H4 (cell line): ENCODE measurements around the gene GALNT17. TPM values are rescaled to one million over a fixed set of nuclear protein-coding genes. Genes with fewer than 3 reads are reported as not detected.
"Not testable (repeated sequence)": the region's sequence is repeated elsewhere in the genome, so short reads cannot be mapped to it uniquely, and the experiment has no call there.

Source experiments
- DNase-seq: peaks from one replicate; pipeline ENCODE4 v3.0.0-alpha.2; 2015; ENCODE audit warnings: low spot score
- total RNA-seq: library from RNA; depleted of rRNA; stranded (reverse); fragments of >200 nt; shearing (Covaris generic); gene quantifications from 2 replicates; pipeline ENCODE4 v1.2.3, GENCODE V29; 2014

GALNT17 gene
- total RNA-seq, 1 experiment from 2014 or later, result 0.70 TPM

- DNase-seq, result no peak
These were observed 33.8 kb downstream of the GALNT17 start for GRCh38 chr7:71165708-71166107.

- no peak for DNase-seq
These were observed 39.5 kb downstream of the GALNT17 start for GRCh38 chr7:71171476-71171875.

- DNase-seq, result no peak
These were observed 42.0 kb downstream of the GALNT17 start for GRCh38 chr7:71173955-71174354.

DNA sequence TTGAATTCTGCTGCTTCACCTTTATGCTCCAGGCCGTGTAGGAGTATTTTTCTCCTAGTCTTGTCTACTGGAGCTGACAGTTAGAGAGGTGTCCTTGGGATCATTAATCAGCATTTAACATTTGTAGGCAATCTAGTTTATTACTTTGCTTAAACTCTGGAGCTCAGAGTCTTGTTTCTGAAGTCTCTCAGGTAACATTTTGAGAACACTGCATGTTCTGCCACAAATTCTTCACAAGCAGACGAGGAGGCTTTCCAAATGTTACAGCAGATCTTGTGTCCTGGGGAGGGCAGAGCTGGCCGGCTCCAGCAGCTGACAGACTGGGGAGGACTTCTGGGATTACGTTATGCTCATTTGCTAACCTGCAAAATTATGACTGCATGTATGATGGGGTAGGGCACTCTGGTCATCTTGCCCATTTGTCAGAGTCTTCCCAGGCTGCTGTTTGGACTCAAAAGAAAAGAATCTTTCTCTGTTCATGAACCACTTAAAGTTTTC is 50.5 kb downstream of the GALNT17 start:
- no peak for DNase-seq

DNA sequence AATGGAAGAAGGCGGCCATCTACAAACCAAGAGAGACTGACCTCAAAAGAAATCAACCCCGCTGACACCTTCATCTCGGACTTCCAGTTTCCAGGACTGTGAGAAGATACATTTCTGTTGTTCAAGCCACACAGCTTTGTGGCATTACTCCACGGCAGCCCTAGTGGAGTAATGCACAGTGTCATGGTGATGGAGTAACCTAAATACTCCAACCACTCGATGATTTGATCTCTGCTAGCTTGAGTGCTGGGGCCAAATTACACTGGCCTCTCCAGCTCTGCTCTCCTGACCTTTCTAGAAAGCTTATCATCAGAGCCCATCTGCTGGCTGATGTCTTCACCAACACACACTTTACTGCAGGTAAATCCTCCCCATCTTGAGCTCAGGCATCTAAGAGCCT is 52.2 kb downstream of the GALNT17 start:
- no peak for DNase-seq

- no peak for DNase-seq
These were observed 52.7 kb downstream of the GALNT17 start for GRCh38 chr7:71184609-71185008.

GRCh38 chr7:71186535-71187057 is 54.7 kb downstream of the GALNT17 start:
- no peak for DNase-seq

DNA sequence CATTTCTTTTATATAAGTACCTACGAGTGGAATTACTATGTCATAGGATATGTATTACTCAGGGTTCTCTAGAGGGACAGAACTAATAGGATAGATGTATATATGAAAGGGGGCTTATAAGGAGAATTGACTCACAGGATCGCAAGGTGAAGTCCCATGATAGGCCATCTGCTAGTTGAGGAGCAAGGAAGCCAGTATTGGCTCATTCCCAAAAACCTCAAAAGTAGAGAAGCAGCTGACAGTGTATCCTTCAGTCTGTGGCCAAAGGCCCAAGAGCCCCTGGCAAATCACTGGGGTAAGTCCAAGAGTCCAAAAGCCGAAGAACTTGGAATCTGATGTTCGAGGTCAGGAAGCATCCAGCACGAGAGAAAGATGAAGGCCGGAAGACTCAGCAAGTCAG is 59.8 kb downstream of the GALNT17 start:
- no peak for DNase-seq

- DNase-seq, result no peak
These were observed 61.3 kb downstream of the GALNT17 start for GRCh38 chr7:71193099-71193810.

DNA sequence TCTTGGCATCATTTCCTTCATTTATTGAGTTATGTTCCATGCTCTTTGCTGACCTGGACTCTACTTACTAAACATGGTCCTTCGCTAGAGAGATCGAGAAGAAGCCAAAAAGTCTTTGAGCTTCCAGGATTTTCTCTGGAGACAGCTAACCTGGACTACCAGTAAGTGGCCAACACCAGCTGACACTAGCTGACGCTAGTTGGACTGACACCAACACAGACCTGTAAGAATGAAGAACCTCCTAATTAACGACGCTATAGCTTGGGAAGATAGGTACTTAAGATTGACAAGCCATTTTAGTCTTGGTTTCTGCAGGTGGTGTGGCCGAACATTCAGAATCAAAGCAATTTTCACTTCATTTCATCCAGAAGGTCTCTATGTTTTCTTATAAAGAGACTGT is 66.4 kb downstream of the GALNT17 start:
- no peak for DNase-seq

- no peak for DNase-seq
These were observed 66.9 kb downstream of the GALNT17 start for GRCh38 chr7:71198887-71199286.

DNA sequence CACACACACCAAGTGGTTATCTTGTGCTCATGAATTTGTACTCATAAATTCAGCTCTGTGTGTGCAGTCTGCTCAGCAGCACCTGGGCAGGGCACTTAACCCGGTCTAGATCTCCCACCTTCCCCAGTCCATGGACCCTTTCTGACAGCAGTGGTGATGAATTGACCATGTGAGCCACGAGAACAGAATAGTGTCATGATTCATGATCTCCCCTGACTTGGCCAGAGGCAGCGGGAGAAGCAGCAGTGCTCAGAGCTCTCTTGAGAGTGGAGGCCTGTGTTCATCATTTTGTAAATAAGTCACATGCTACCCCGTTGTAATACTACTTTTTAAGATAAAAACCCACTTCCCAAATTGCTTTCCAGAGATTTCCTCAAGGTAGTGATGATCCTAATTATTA is 74.2 kb downstream of the GALNT17 start:
- DNase-seq, result no peak

- no peak for DNase-seq
These were observed 76.9 kb downstream of the GALNT17 start for GRCh38 chr7:71208881-71209280.

DNA sequence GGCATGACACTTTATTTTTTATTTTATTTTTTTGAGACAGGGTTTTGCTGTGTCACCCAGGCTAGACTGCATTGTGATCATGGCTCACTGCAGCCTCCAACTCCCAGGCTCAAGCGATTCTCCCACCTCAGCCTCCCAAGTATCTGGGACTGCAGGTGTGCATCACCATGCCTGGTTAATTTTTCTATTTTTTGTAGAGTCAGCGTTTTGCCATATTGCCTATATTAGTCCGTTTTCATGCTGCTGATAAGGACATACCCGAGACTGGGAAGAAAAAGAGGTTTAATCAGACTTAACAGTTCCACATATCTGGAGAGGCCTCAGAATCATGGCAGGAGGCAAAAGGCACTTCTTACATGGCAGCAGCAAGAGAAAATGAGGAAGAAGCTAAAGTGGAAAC is 77.5 kb downstream of the GALNT17 start:
- not testable (repeated sequence) for DNase-seq

- no peak for DNase-seq
These were observed 78.3 kb downstream of the GALNT17 start for GRCh38 chr7:71210220-71210619.

DNA sequence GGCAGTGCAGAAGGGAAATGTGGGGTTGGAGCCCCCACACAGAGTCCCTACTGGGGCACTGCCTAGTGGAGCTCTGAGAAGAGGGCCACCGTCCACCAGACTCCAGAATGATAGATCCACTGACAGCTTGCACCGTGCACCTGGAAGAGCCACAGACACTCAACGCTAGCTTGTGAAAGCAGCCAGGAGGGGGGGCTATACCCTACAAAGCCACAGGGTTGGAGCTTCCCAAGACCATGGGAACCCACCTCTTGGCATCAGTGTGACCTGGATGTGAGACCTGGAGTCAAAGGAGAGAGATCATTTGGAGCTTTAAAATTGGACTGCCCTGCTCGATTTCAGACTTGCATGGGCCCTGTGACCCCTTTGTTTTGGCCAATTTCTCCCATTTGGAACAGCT is 80.5 kb downstream of the GALNT17 start:
- DNase-seq, result not testable (repeated sequence)

DNA sequence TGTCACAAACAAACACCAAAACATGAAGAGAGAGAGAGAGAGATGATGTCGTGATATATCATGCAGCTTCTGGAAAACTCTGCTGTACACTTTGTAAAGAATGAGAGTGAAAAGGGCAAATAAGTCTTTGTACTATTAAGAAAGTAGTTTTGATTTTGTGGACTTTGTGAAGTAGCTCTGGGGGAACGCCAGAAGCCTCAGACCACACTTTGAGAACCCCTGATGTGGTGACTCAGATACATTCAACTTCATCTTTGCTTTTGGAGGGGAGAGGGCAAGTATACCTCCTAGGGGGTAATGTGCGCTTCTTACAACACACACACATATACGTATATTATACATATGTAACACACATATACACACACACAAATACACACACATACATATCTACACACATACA is 84.3 kb downstream of the GALNT17 start:
- no peak for DNase-seq

DNA sequence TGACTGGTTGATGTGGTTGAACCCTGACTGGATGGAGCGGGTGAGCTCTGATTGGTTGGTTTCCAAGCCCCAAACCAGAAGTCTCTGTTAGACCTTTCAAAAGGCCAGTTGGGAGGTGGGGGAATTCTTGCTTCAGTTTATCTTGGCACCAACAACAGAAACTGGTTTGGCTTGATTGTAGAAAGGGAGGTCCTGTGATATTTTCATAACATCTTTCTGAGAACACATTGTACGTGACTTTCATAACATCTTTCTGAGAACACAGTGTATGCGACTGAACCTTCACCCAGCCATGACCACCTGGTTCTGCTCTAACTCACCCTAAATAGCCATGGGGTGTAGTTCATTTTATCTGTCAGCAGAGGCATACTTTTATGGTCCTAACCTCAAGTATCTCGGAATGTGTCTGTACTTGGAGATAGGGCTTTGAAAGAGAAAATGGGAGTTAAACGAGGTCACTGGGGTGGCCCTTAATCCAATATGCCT is 88.3 kb downstream of the GALNT17 start:
- DNase-seq, result no peak

DNA sequence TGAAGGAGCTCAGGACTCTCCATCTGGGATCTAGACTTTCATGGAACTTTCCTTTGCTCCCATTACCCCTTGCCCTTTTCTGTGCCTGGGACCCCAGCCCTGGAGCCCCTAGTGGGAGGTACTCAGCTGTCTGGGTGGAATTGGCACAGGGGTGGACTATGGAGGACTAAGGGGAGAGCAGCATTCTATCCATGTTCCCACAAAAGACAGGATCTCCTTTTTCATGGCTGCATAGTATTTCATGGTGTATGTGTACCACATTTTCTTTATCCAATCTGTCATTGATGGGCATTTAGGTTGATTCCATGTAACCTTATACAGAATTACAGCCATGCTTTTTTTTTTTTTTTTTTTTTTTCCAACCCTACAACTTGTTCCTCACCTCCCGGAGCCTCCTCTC is 89.1 kb downstream of the GALNT17 start:
- no peak for DNase-seq

DNA sequence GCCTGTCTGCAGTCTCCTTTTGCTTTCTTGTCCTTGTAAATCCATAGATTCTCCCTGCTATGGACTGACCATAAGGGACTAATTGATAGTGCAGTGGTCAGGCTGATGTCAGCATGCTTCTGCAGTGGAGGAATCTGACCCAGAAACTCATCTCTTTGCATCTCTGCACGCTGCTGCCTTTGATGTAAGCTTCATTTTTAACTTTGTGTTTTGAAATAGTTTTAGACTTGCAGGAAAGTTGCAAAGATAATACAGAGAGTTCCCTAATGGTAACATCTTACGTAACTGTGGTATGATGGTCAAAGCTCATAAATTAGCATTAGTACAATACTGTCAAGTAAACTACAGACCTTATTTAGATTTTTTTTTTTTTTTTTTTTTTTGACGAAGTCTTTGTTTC is 89.6 kb downstream of the GALNT17 start:
- DNase-seq, result no peak

DNA sequence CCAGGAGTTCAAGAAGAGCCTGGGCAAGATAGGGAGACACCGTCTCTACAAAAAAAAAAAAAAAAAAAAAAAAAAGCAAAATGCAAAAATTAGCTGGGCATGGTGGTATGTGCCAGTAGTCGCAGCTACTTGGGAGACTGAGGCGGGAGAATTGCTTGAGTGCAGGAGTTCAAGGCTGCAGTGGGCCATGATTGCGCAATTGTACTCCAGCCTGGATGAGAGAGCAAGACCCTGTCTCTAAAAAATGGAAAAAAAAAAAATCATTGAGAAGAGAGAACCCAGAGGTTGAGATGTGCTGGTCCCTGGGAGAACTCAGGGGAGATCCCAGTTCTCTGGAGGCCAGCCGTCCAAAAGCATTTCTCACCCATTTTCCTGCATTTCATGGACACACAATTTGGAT is 95.2 kb downstream of the GALNT17 start:
- no peak for DNase-seq

GRCh38 chr7:71229148-71229547 is 97.2 kb downstream of the GALNT17 start:
- DNase-seq, result no peak

- DNase-seq, result no peak
These were observed 97.8 kb downstream of the GALNT17 start for GRCh38 chr7:71229699-71230098.

DNA sequence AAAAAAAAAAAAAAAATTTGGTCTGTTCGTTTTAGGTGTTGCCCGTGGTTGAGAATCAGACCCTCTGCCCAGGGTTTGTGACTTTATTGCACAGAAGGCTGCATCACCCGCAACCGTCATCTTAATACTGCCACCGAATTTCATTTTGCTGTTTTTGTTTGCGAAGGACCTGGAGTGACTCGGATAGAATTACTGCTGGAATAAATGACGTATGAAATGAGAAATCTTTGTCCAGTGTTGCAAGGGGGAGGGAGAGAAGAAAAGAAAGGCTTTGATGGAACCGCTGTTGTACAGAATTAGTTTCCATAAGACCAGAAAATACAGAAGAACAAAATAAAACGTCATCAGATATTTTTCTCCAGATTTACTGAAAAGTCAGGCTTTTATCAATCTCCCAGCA is 103.3 kb downstream of the GALNT17 start:
- DNase-seq, result no peak
